ENCODE data around the gene NHLH2.

The NHLH2 gene

GRCh38 chr1:115838431-115839028 lies 2.4 kb downstream of the NHLH2 start:
- no peak for DNase-seq (ENCODE audit: low read depth in 3 of 3)

GRCh38 chr1:115837740-115838421 lies 3.0 kb downstream of the NHLH2 start:
- DNase-seq (ENCODE audit: low read depth in 3 of 3), result no peak

- no peak for DNase-seq (ENCODE audit: low read depth in 3 of 3)
Measured at GRCh38 chr1:115837341-115837739, 3.6 kb downstream of the NHLH2 start.

- DNase-seq (ENCODE audit: low read depth in 3 of 3), result no peak
Measured at GRCh38 chr1:115833856-115834255, 7.1 kb downstream of the NHLH2 start.

- DNase-seq (ENCODE audit: low read depth in 3 of 3), result no peak
Measured at GRCh38 chr1:115832651-115833050, 8.3 kb downstream of the NHLH2 start.

- DNase-seq (ENCODE audit: low read depth in 3 of 3), result no peak
Measured at GRCh38 chr1:115830963-115831362, 10.0 kb downstream of the NHLH2 start.

GRCh38 chr1:115829947-115830346 lies 11.0 kb downstream of the NHLH2 start:
- DNase-seq (ENCODE audit: low read depth in 3 of 3), result no peak

GRCh38 chr1:115829023-115829674 lies 11.8 kb downstream of the NHLH2 start:
- DNase-seq (ENCODE audit: low read depth in 3 of 3), result no peak

- no peak for DNase-seq (ENCODE audit: low read depth in 3 of 3)
Measured at GRCh38 chr1:115828101-115829022, 12.6 kb downstream of the NHLH2 start.

- no peak for DNase-seq (ENCODE audit: low read depth in 3 of 3)
Measured at GRCh38 chr1:115827452-115828044, 13.4 kb downstream of the NHLH2 start.

- DNase-seq (ENCODE audit: low read depth in 3 of 3), result no peak
Measured at GRCh38 chr1:115826628-115827027, 14.3 kb downstream of the NHLH2 start.

GRCh38 chr1:115822117-115822516 lies 18.8 kb downstream of the NHLH2 start:
- DNase-seq (ENCODE audit: low read depth in 3 of 3), result no peak

- DNase-seq (ENCODE audit: low read depth in 3 of 3), result no peak
Measured at GRCh38 chr1:115815694-115816093, 25.2 kb downstream of the NHLH2 start.

- no peak for DNase-seq (ENCODE audit: low read depth in 3 of 3)
Measured at GRCh38 chr1:115814685-115815398, 26.1 kb downstream of the NHLH2 start.

- DNase-seq (ENCODE audit: low read depth in 3 of 3), result no peak
Measured at GRCh38 chr1:115813727-115814126, 27.2 kb downstream of the NHLH2 start.

GRCh38 chr1:115811140-115811828 lies 29.6 kb downstream of the NHLH2 start:
- no peak for DNase-seq (ENCODE audit: low read depth in 3 of 3)

GRCh38 chr1:115810609-115811008 lies 30.3 kb downstream of the NHLH2 start:
- DNase-seq (ENCODE audit: low read depth in 3 of 3), result no peak

GRCh38 chr1:115809847-115810246 lies 31.1 kb downstream of the NHLH2 start:
- no peak for DNase-seq (ENCODE audit: low read depth in 3 of 3)

- no peak for DNase-seq (ENCODE audit: low read depth in 3 of 3)
Measured at GRCh38 chr1:115809076-115809475, 31.9 kb downstream of the NHLH2 start.

GRCh38 chr1:115807723-115808122 lies 33.2 kb downstream of the NHLH2 start:
- peak in 1 of 3 experiments; percentile 9 for DNase-seq (ENCODE audit: low read depth in 3 of 3)
